Smooth muscle cell (in vitro differentiated cells): ENCODE data around the gene C16orf92. TPM values are rescaled to one million over a fixed set of nuclear protein-coding genes. Genes with fewer than 3 reads are reported as not detected.

Experiments
- DNase-seq: peaks from one replicate; lab custom pipeline; 2025; ENCODE audit not compliant: unreplicated experiment; lab: John Stamatoyannopoulos, UW
- H2AFZ ChIP-seq: fragments of 200-600 bp; sonication (generic); 2 replicates; pipeline ENCODE4 v1.6.0; 2016; ENCODE audit warnings: antibody characterized with exemption, low read depth, mild to moderate bottlenecking
- H3F3A ChIP-seq: fragments of 200-600 bp; sonication (generic); 2 replicates; pipeline ENCODE4 v1.6.0; 2017; ENCODE audit warnings: antibody characterized with exemption, low read depth
- H3K27ac ChIP-seq: fragments of 200-600 bp; sonication (generic); 2 replicates; pipeline ENCODE4 v1.5.1; 2016; ENCODE audit warnings: low read depth, mild to moderate bottlenecking
- H3K27me3 ChIP-seq: fragments of 200-600 bp; sonication (generic); 2 replicates; pipeline ENCODE4 v1.6.1; 2016; ENCODE audit warnings: low read depth, mild to moderate bottlenecking
- H3K36me3 ChIP-seq: fragments of 200-600 bp; sonication (generic); 2 replicates; pipeline ENCODE4 v1.5.1; 2016; ENCODE audit warnings: low read depth
- H3K4me1 ChIP-seq: fragments of 200-600 bp; sonication (generic); 2 replicates; pipeline ENCODE4 v1.5.1; 2016; ENCODE audit warnings: low read depth
- H3K4me2 ChIP-seq: fragments of 200-600 bp; sonication (generic); 2 replicates; pipeline ENCODE4 v1.6.0; 2016; ENCODE audit warnings: mild to moderate bottlenecking
- H3K4me3 ChIP-seq: fragments of 200-600 bp; sonication (generic); 2 replicates; pipeline ENCODE4 v1.5.1; 2016; ENCODE audit warnings: mild to moderate bottlenecking
- H3K79me2 ChIP-seq: fragments of 200-600 bp; sonication (generic); 2 replicates; pipeline ENCODE4 v1.6.0; 2016; ENCODE audit warnings: low read depth, mild to moderate bottlenecking
- H3K9ac ChIP-seq: fragments of 200-600 bp; sonication (generic); 2 replicates; pipeline ENCODE4 v1.6.0; 2016; ENCODE audit warnings: low read depth
- H3K9me3 ChIP-seq: fragments of 200-600 bp; sonication (generic); replicated peaks from 2 replicates; pipeline ENCODE4 v1.5.1; 2016; ENCODE audit warnings: low read depth
- H4K20me1 ChIP-seq: fragments of 200-600 bp; sonication (generic); 2 replicates; pipeline ENCODE4 v1.6.0; 2016; ENCODE audit warnings: low read depth
- WGBS: methylation state at CpG from one replicate; pipeline ENCODE4 v1.1.7; 2016; ENCODE audit warnings: low lambda C conversion rate; 5-methylcytosine and 5-hydroxymethylcytosine counted together
- polyA plus RNA-seq: library from polyadenylated mRNA; unstranded; fragments of >200 nt; fragmentation: Nextera tagmentation; extraction: Ambion mirVana; gene quantifications from 2 replicates; pipeline ENCODE4 v1.2.1, GENCODE V29; 2016
- total RNA-seq: library from RNA; depleted of rRNA; stranded (reverse); fragments of >200 nt; gene quantifications from 2 replicates; pipeline ENCODE4 v1.2.3, GENCODE V29; 2014
- TF ChIP-seq, protein P1 (sequence below): fragments of 200-600 bp; sonication (generic); IDR thresholded peaks from 2 replicates; pipeline ENCODE4 v1.5.1; 2017; ENCODE audit warnings: borderline replicate concordance, mild to moderate bottlenecking, antibody characterized with exemption; ENCODE audit not compliant: insufficient read depth, poor library complexity, severe bottlenecking

The C16orf92 gene
- total and polyA plus RNA-seq, 2 experiments from 2014 or later = not detected

GRCh38 chr16:30024451-30024850 lies 1.5 kb downstream of the C16orf92 start:
- WGBS = 90% methylated on average over 16 of the region's 16 CpGs
- no peak for DNase-seq
- no peaks in the 10 kb centered on the region for H3K79me2 ChIP-seq
- no peaks in the 10 kb centered on the region for H4K20me1 ChIP-seq
- no peaks in the 10 kb centered on the region for H3K4me1 ChIP-seq
- H3K27me3 ChIP-seq = peaks cover 17% of the 10 kb centered on the region
- TF ChIP-seq, protein P1, sequence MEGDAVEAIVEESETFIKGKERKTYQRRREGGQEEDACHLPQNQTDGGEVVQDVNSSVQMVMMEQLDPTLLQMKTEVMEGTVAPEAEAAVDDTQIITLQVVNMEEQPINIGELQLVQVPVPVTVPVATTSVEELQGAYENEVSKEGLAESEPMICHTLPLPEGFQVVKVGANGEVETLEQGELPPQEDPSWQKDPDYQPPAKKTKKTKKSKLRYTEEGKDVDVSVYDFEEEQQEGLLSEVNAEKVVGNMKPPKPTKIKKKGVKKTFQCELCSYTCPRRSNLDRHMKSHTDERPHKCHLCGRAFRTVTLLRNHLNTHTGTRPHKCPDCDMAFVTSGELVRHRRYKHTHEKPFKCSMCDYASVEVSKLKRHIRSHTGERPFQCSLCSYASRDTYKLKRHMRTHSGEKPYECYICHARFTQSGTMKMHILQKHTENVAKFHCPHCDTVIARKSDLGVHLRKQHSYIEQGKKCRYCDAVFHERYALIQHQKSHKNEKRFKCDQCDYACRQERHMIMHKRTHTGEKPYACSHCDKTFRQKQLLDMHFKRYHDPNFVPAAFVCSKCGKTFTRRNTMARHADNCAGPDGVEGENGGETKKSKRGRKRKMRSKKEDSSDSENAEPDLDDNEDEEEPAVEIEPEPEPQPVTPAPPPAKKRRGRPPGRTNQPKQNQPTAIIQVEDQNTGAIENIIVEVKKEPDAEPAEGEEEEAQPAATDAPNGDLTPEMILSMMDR = no peak
- H3K4me2 ChIP-seq = no peak overlapping the region
- H2AFZ ChIP-seq = no peak overlapping the region
- H3F3A ChIP-seq = no peaks in the 10 kb centered on the region
- no peak overlapping the region for H3K4me3 ChIP-seq
- no peak overlapping the region for H3K9ac ChIP-seq
- H3K9me3 ChIP-seq = no peaks in the 10 kb centered on the region
- no peak overlapping the region for H3K27ac ChIP-seq
- H3K36me3 ChIP-seq = no peaks in the 10 kb centered on the region

GRCh38 chr16:30025156-30025555 lies 2.2 kb downstream of the C16orf92 start:
- Histone ChIP-seq H3K9ac (no peak overlapping the region), H3K4me3 (no peak overlapping the region), H3K36me3 (no peaks in the 10 kb centered on the region), H3K27ac (no peak overlapping the region), H4K20me1 (no peaks in the 10 kb centered on the region), H3K4me2 (no peak overlapping the region), H3K27me3 (peaks cover 24% of the 10 kb centered on the region), H2AFZ (no peak overlapping the region), H3K9me3 (no peaks in the 10 kb centered on the region), H3K4me1 (no peaks in the 10 kb centered on the region), H3F3A (no peaks in the 10 kb centered on the region), H3K79me2 (no peaks in the 10 kb centered on the region)
- TF ChIP-seq, protein P1 = no peak
- DNase-seq = no peak
- 94% methylated on average over 5 of the region's 20 CpGs for WGBS

DNA sequence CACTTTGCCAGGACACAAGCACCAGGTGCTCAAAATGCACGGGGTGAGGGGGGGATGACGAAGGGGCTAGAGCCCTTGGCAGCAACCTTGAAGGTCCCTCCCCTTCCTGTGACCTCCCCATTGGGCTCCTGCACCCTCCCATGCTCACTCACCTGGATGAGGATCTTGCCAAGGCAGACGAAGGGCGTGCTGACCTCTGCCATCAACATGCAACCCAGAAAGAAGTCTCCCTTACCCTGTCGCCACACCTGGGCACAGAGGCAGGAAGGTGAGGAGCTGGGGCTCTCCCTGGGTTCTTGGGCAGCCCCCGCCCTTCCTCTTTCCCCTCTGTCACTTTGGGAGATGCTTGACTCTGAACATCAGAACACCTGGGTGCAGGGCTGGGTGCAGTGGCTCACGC lies 2.6 kb downstream of the C16orf92 start:
- no peak overlapping the region for H3K27ac ChIP-seq
- H3K4me1 ChIP-seq = no peaks in the 10 kb centered on the region
- H3K79me2 ChIP-seq = no peaks in the 10 kb centered on the region
- no peak overlapping the region for H3K4me3 ChIP-seq
- H3F3A ChIP-seq = no peaks in the 10 kb centered on the region
- no peak for DNase-seq
- H3K27me3 ChIP-seq = peaks cover 28% of the 10 kb centered on the region
- no peaks in the 10 kb centered on the region for H3K36me3 ChIP-seq
- TF ChIP-seq, protein P1 = no peak
- no peak overlapping the region for H2AFZ ChIP-seq
- no peak overlapping the region for H3K4me2 ChIP-seq
- no peak overlapping the region for H3K9ac ChIP-seq
- 81% methylated on average over 7 of the region's 7 CpGs for WGBS
- H4K20me1 ChIP-seq = no peaks in the 10 kb centered on the region
- H3K9me3 ChIP-seq = no peaks in the 10 kb centered on the region

GRCh38 chr16:30026449-30026848 lies 3.5 kb downstream of the C16orf92 start:
- H3K4me2 ChIP-seq = no peak overlapping the region
- H4K20me1 ChIP-seq = no peaks in the 10 kb centered on the region
- H3K9ac ChIP-seq = no peak overlapping the region
- no peaks in the 10 kb centered on the region for H3K79me2 ChIP-seq
- no peaks in the 10 kb centered on the region for H3K36me3 ChIP-seq
- H3K9me3 ChIP-seq = no peaks in the 10 kb centered on the region
- H3K4me1 ChIP-seq = no peaks in the 10 kb centered on the region
- WGBS = 93% methylated on average over 18 of the region's 18 CpGs
- H2AFZ ChIP-seq = no peak overlapping the region
- H3F3A ChIP-seq = no peaks in the 10 kb centered on the region
- H3K4me3 ChIP-seq = no peak overlapping the region
- H3K27me3 ChIP-seq = peaks cover 36% of the 10 kb centered on the region
- no peak overlapping the region for H3K27ac ChIP-seq
- DNase-seq = no peak
- TF ChIP-seq, protein P1 = no peak
